Measurements from ENCODE around the gene PRDM16. TPM values are rescaled to one million over a fixed set of nuclear protein-coding genes. Genes with fewer than 3 reads are reported as not detected.

PRDM16 gene
- total RNA-seq, 1 donor = 6.5 TPM

DNA sequence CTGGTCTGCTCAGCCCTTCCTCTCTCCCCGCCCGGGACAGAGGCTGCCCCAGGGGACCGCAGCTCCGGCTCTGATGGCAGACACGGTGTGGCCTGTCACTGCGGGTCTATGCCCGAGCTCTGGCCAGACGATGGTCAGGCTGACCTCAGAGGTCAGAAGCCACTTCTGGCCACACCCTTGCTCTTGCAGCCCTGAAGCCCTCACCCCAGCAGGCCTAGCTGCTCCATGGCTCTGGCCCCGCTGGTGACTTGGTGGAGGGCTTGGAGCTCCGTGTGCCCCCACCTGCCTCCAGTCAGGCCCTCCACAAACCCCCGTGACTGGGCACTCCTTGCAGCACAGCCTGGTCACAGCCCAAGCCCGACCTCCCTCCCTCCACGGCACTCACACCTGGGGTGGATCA, 47.6 kb downstream of the PRDM16 start:
- DNase-seq (ENCODE audit: insufficient read length, low spot score, missing footprints) = no peak
- Histone ChIP-seq H2AFZ (ENCODE audit: low read length) (no peak overlapping the region), H4K20me1 (ENCODE audit: insufficient read depth, low read length) (no peaks in the 10 kb centered on the region), H3K4me1 (ENCODE audit: insufficient read depth, low read length) (peaks cover 3% of the 10 kb centered on the region), H3K4me3 (ENCODE audit: insufficient read depth, low read length) (no peak overlapping the region), H3K36me3 (ENCODE audit: insufficient read depth, low read length) (no peaks in the 10 kb centered on the region), H3K4me2 (ENCODE audit: insufficient read depth, low read length) (no peak overlapping the region), H3K79me2 (ENCODE audit: insufficient read depth, low read length) (no peaks in the 10 kb centered on the region), H3K27me3 (ENCODE audit: insufficient read depth, low read length) (no peaks in the 10 kb centered on the region), H3K27ac (ENCODE audit: low read depth, low read length) (no peak overlapping the region), H3K9me3 (ENCODE audit: low read depth, low read length) (no peaks in the 10 kb centered on the region)
- TF ChIP-seq, protein P1, sequence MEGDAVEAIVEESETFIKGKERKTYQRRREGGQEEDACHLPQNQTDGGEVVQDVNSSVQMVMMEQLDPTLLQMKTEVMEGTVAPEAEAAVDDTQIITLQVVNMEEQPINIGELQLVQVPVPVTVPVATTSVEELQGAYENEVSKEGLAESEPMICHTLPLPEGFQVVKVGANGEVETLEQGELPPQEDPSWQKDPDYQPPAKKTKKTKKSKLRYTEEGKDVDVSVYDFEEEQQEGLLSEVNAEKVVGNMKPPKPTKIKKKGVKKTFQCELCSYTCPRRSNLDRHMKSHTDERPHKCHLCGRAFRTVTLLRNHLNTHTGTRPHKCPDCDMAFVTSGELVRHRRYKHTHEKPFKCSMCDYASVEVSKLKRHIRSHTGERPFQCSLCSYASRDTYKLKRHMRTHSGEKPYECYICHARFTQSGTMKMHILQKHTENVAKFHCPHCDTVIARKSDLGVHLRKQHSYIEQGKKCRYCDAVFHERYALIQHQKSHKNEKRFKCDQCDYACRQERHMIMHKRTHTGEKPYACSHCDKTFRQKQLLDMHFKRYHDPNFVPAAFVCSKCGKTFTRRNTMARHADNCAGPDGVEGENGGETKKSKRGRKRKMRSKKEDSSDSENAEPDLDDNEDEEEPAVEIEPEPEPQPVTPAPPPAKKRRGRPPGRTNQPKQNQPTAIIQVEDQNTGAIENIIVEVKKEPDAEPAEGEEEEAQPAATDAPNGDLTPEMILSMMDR (IDR thresholded peaks at IDR 0.05; ENCODE audit: extremely low read depth, low read depth, low read length) = no peak

DNA sequence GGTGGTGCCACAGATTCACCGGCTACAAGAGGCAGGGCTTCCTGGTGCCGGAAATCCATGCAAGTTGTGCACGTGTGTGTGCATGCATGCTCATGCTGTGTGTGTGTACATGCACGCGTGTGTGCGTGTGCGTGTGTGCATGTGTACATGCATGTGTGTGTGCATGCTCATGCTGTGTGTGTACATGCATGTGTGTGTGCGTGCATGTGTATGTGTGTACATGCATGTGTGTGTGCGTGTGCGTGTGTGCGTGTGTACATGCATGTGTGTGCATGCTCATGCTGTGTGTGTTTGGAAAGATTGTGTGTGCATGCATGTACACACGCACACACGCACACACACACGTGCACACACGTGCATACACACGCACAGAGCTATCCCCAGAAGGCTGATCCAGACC, 48.9 kb downstream of the PRDM16 start:
- H3K4me3 ChIP-seq (ENCODE audit: insufficient read depth, low read length) = no peak overlapping the region
- H3K79me2 ChIP-seq (ENCODE audit: insufficient read depth, low read length) = no peaks in the 10 kb centered on the region
- no peaks in the 10 kb centered on the region for H3K36me3 ChIP-seq (ENCODE audit: insufficient read depth, low read length)
- no peak overlapping the region for H3K4me2 ChIP-seq (ENCODE audit: insufficient read depth, low read length)
- DNase-seq (ENCODE audit: insufficient read length, low spot score, missing footprints) = no peak
- H3K27me3 ChIP-seq (ENCODE audit: insufficient read depth, low read length) = no peaks in the 10 kb centered on the region
- H3K4me1 ChIP-seq (ENCODE audit: insufficient read depth, low read length) = peaks cover 3% of the 10 kb centered on the region
- no peak overlapping the region for H2AFZ ChIP-seq (ENCODE audit: low read length)
- no peak overlapping the region for H3K27ac ChIP-seq (ENCODE audit: low read depth, low read length)
- TF ChIP-seq, protein P1 (IDR thresholded peaks at IDR 0.05; ENCODE audit: extremely low read depth, low read depth, low read length) = no peak
- H4K20me1 ChIP-seq (ENCODE audit: insufficient read depth, low read length) = no peaks in the 10 kb centered on the region
- no peaks in the 10 kb centered on the region for H3K9me3 ChIP-seq (ENCODE audit: low read depth, low read length)

DNA sequence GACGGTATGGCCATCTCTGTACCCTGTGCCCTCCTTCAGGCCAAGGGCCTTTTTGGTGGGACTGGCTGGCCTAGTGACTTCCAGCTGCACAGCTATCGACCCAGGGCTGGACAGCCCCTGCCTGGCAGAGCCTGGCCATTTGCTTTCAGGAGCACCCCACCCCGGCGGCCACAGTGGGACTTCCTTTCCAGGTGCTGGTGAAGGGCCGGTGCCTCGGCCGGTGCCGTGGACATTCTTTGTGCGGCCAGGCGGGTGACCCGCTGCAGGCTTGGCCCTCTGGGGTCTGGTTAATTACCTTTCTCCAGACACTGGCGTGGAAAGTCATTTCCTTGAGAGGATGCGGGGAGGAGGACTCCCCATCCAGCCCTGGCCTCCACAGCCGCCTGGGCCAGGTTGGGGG, 50.1 kb downstream of the PRDM16 start:
- no peak for DNase-seq (ENCODE audit: insufficient read length, low spot score, missing footprints)
- H3K4me2 ChIP-seq (ENCODE audit: insufficient read depth, low read length) = no peak overlapping the region
- no peaks in the 10 kb centered on the region for H3K9me3 ChIP-seq (ENCODE audit: low read depth, low read length)
- no peaks in the 10 kb centered on the region for H3K79me2 ChIP-seq (ENCODE audit: insufficient read depth, low read length)
- no peak overlapping the region for H3K4me3 ChIP-seq (ENCODE audit: insufficient read depth, low read length)
- H3K27ac ChIP-seq (ENCODE audit: low read depth, low read length) = no peak overlapping the region
- TF ChIP-seq, protein P1 (IDR thresholded peaks at IDR 0.05; ENCODE audit: extremely low read depth, low read depth, low read length) = no peak
- H2AFZ ChIP-seq (ENCODE audit: low read length) = no peak overlapping the region
- no peaks in the 10 kb centered on the region for H3K4me1 ChIP-seq (ENCODE audit: insufficient read depth, low read length)
- H4K20me1 ChIP-seq (ENCODE audit: insufficient read depth, low read length) = no peaks in the 10 kb centered on the region
- H3K36me3 ChIP-seq (ENCODE audit: insufficient read depth, low read length) = no peaks in the 10 kb centered on the region
- H3K27me3 ChIP-seq (ENCODE audit: insufficient read depth, low read length) = no peaks in the 10 kb centered on the region

DNA sequence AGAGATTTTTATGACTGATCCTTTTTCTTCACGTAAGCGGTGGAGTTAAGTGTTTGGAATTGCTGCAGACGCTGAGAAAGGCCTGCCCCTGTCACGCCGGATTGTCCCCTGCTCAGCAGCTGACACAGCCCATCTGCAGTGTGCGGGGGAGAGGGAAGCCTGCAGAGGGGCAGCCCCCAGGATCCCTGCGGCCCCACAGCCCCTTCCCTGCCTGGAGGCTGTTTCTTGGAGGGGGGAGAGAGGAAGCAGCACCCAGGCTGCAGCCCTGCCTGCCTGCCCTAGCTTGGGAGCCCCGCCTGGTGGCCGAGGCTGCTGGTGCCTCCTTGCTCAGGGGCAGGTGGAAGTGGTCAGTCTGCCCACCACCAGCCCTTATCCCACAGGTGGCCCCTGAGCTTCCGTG, 50.7 kb downstream of the PRDM16 start:
- H3K4me3 ChIP-seq (ENCODE audit: insufficient read depth, low read length) = no peak overlapping the region
- TF ChIP-seq, protein P1 (IDR thresholded peaks at IDR 0.05; ENCODE audit: extremely low read depth, low read depth, low read length) = no peak
- H3K36me3 ChIP-seq (ENCODE audit: insufficient read depth, low read length) = no peaks in the 10 kb centered on the region
- no peak overlapping the region for H3K27ac ChIP-seq (ENCODE audit: low read depth, low read length)
- H3K27me3 ChIP-seq (ENCODE audit: insufficient read depth, low read length) = no peaks in the 10 kb centered on the region
- no peaks in the 10 kb centered on the region for H3K79me2 ChIP-seq (ENCODE audit: insufficient read depth, low read length)
- no peak for DNase-seq (ENCODE audit: insufficient read length, low spot score, missing footprints)
- no peak overlapping the region for H3K4me2 ChIP-seq (ENCODE audit: insufficient read depth, low read length)
- no peak overlapping the region for H2AFZ ChIP-seq (ENCODE audit: low read length)
- H4K20me1 ChIP-seq (ENCODE audit: insufficient read depth, low read length) = no peaks in the 10 kb centered on the region
- H3K4me1 ChIP-seq (ENCODE audit: insufficient read depth, low read length) = no peaks in the 10 kb centered on the region
- H3K9me3 ChIP-seq (ENCODE audit: low read depth, low read length) = no peaks in the 10 kb centered on the region

Measured in osteoblast (primary cell).